ENCODE measurements around the gene NGFR.

NGFR gene, protein sequence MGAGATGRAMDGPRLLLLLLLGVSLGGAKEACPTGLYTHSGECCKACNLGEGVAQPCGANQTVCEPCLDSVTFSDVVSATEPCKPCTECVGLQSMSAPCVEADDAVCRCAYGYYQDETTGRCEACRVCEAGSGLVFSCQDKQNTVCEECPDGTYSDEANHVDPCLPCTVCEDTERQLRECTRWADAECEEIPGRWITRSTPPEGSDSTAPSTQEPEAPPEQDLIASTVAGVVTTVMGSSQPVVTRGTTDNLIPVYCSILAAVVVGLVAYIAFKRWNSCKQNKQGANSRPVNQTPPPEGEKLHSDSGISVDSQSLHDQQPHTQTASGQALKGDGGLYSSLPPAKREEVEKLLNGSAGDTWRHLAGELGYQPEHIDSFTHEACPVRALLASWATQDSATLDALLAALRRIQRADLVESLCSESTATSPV

DNA sequence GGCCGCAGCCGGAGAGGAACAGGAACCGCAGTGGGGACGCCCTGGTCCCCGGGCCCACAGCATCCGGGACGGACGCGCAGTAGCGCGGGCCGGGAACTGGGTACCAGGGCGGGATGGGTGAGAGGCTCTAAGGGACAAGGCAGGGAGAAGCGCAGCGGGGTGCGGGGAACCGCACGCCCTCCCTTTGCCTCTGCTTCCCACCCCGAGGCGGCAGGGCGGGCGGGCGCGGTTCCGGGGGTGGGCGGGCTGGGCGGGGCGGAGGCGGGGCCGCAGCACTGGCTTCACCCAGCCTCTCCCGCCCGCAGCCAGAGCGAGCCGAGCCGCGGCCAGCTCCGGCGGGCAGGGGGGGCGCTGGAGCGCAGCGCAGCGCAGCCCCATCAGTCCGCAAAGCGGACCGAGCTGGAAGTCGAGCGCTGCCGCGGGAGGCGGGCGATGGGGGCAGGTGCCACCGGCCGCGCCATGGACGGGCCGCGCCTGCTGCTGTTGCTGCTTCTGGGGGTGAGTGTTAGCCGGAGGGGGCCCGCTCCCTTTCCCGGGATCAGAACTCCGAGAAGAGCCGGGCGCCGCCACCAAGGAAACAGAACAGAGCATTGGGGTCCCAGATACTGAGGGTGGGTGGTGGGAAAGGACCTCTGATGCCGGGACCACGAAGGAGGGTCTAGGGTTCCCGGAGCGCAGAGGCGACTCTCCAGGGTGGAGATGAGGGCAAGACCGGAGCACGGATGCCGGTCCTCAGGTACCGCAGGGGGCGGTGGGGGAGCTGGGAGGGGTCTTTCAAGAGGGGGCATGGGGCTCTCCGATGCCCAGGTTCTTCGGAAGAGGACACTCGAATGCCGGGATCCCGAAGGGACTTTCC, at the start of gene NGFR:
Gene NGFR, plus strand, starts transcription at position 308 of the 856 bp plus-strand sequence. Its CDS starts 125 bp downstream, at position 433.
- Histone ChIP-seq H3K9me3 (ENCODE audit: control insufficient read depth, insufficient read depth, low read length) (no peaks in the 10 kb centered on the region), H3K27me3 (ENCODE audit: control insufficient read depth, insufficient read depth, low read length) (peaks cover 50% of the 10 kb centered on the region), H3K36me3 (ENCODE audit: control insufficient read depth, insufficient read depth, low read length) (no peaks in the 10 kb centered on the region), H3K9ac (ENCODE audit: low read depth, low read length) (no peak within 1 kb of the TSS), H3K4me3 (ENCODE audit: low read depth, low read length) (peak within 1 kb of the TSS; percentile 72), H3K4me1 (ENCODE audit: control insufficient read depth, insufficient read depth, low read length) (peaks cover 7% of the 10 kb centered on the region)

- Histone ChIP-seq H3K36me3 (ENCODE audit: control insufficient read depth, insufficient read depth, low read length) (no peaks in the 10 kb centered on the region), H3K9me3 (ENCODE audit: control insufficient read depth, insufficient read depth, low read length) (no peaks in the 10 kb centered on the region), H3K4me1 (ENCODE audit: control insufficient read depth, insufficient read depth, low read length) (no peaks in the 10 kb centered on the region)
These were observed 49.5 kb upstream of the NGFR start for GRCh38 chr17:49445591-49445990.

DNA sequence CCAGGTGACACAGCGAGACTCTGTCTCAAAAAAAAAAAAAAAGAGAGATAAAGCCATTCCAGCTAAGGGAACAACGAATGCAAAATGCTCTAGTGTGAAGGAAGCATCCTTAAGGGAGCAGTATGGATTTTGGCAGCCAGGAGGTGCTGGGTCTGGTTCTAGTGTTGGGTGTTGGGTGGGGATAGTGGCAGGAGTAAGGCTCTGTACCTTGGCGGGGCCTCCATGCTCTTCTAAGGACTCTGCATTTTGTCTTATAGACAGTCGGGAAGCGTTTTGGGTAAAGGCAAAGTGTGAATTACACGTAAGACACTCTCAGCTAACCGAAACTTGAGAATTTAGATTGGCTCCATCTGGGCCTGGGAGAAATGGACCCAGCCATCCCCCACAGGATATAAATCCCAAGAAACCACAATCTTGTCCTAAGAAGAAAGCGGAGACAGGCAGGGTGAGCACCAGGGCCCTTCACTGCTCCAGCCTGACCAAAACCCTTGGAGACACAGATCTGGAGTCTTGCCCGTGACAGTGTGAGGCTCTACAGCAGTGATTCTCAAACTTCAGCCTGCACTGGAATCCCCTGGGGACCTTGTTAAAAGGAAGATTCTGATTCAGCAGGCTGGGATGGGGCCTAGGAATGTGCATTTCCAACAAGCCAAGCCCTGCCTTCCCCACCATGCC, 47.3 kb upstream of the NGFR start:
- H3K27me3 ChIP-seq (ENCODE audit: control insufficient read depth, insufficient read depth, low read length): no peaks in the 10 kb centered on the region
- H3K9me3 ChIP-seq (ENCODE audit: control insufficient read depth, insufficient read depth, low read length): no peaks in the 10 kb centered on the region
- H3K4me3 ChIP-seq (ENCODE audit: low read depth, low read length): no peak overlapping the region
- no peaks in the 10 kb centered on the region for H3K36me3 ChIP-seq (ENCODE audit: control insufficient read depth, insufficient read depth, low read length)
- no peak overlapping the region for H3K9ac ChIP-seq (ENCODE audit: low read depth, low read length)
- H3K4me1 ChIP-seq (ENCODE audit: control insufficient read depth, insufficient read depth, low read length): no peaks in the 10 kb centered on the region

More at GRCh38 chr17:49445591-49445990, 49.5 kb upstream of the NGFR start:
- Histone ChIP-seq H3K9ac (ENCODE audit: low read depth, low read length) (no peak overlapping the region), H3K27me3 (ENCODE audit: control insufficient read depth, insufficient read depth, low read length) (peaks cover 3% of the 10 kb centered on the region), H3K4me3 (ENCODE audit: low read depth, low read length) (no peak overlapping the region)

DNA sequence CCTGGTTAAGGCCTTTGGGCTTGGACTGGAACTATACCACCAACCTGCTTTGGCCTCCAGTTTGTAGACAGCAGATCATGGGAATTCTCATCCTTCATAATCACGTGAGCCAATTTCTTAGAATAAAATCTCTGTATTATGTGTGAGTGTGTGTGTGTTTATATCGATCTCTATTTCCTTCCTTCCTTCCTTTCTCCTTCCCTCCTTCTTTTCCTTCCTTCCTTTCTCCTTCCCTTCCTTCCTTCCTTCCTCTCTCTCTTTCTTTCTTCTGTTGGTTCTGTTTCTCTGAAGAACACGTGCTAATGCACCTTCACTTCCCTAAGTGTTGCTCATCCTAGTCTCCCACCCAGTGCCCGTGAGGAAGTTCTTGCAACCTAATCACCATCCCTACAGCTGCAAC, 44.9 kb upstream of the NGFR start:
- Histone ChIP-seq H3K4me1 (ENCODE audit: control insufficient read depth, insufficient read depth, low read length) (peaks cover under 1% of the 10 kb centered on the region), H3K36me3 (ENCODE audit: control insufficient read depth, insufficient read depth, low read length) (no peaks in the 10 kb centered on the region), H3K9me3 (ENCODE audit: control insufficient read depth, insufficient read depth, low read length) (no peaks in the 10 kb centered on the region), H3K4me3 (ENCODE audit: low read depth, low read length) (no peak overlapping the region), H3K9ac (ENCODE audit: low read depth, low read length) (no peak overlapping the region), H3K27me3 (ENCODE audit: control insufficient read depth, insufficient read depth, low read length) (no peaks in the 10 kb centered on the region)

DNA sequence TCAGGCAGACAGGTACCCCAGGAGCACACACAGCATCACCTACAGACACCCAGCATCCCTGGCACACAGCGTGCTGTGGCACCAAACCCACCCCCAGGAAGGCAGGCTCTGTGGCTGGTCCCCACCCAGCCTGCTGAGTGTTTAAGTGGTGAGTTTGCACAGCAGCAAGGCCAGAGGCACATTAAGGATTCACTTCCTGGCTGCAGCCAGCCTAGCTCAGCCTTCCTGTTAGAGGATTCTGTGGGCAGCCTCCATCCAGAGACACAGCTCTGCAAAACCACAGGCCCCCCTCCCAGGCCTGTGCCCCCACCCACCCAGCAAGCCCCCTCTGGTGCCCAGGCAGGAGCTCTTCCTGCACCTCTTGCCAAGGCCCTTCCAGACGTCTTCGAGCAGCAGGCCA, 44.4 kb upstream of the NGFR start:
- Histone ChIP-seq H3K36me3 (ENCODE audit: control insufficient read depth, insufficient read depth, low read length) (no peaks in the 10 kb centered on the region), H3K4me3 (ENCODE audit: low read depth, low read length) (no peak overlapping the region), H3K4me1 (ENCODE audit: control insufficient read depth, insufficient read depth, low read length) (peaks cover 2% of the 10 kb centered on the region), H3K9ac (ENCODE audit: low read depth, low read length) (no peak overlapping the region), H3K27me3 (ENCODE audit: control insufficient read depth, insufficient read depth, low read length) (no peaks in the 10 kb centered on the region), H3K9me3 (ENCODE audit: control insufficient read depth, insufficient read depth, low read length) (no peaks in the 10 kb centered on the region)

GRCh38 chr17:49452201-49452600, 42.9 kb upstream of the NGFR start:
- no peaks in the 10 kb centered on the region for H3K27me3 ChIP-seq (ENCODE audit: control insufficient read depth, insufficient read depth, low read length)
- peaks cover 2% of the 10 kb centered on the region for H3K4me1 ChIP-seq (ENCODE audit: control insufficient read depth, insufficient read depth, low read length)
- H3K4me3 ChIP-seq (ENCODE audit: low read depth, low read length): no peak overlapping the region
- no peaks in the 10 kb centered on the region for H3K9me3 ChIP-seq (ENCODE audit: control insufficient read depth, insufficient read depth, low read length)
- H3K9ac ChIP-seq (ENCODE audit: low read depth, low read length): no peak overlapping the region
- H3K36me3 ChIP-seq (ENCODE audit: control insufficient read depth, insufficient read depth, low read length): no peaks in the 10 kb centered on the region

DNA sequence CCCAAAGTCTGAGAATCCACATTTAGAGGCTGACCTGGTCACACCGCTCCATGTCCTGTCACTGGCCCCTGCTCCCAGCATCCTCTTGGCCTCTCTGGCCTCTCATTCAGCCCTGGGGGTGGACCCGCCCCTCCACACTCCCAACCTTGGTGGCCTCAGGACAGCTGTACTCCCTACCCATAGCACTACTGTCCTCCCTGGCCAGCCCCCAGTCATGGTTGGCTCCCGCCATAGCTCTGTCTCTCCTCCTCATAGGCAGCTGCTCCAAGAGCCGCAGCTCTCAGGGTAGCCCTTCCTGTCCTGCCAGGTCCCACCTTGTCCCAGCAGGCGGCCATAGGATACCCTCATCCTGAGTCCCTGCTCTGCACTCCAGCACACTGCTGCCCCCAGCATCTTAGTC, 42.4 kb upstream of the NGFR start:
- peaks cover 2% of the 10 kb centered on the region for H3K4me1 ChIP-seq (ENCODE audit: control insufficient read depth, insufficient read depth, low read length)
- H3K9ac ChIP-seq (ENCODE audit: low read depth, low read length): no peak overlapping the region

GRCh38 chr17:49454050-49454449, 41.0 kb upstream of the NGFR start:
- Histone ChIP-seq H3K36me3 (ENCODE audit: control insufficient read depth, insufficient read depth, low read length) (no peaks in the 10 kb centered on the region), H3K27me3 (ENCODE audit: control insufficient read depth, insufficient read depth, low read length) (no peaks in the 10 kb centered on the region), H3K4me1 (ENCODE audit: control insufficient read depth, insufficient read depth, low read length) (peaks cover 2% of the 10 kb centered on the region), H3K9ac (ENCODE audit: low read depth, low read length) (no peak overlapping the region), H3K4me3 (ENCODE audit: low read depth, low read length) (no peak overlapping the region), H3K9me3 (ENCODE audit: control insufficient read depth, insufficient read depth, low read length) (no peaks in the 10 kb centered on the region)

More for the DNA sequence above, 42.4 kb upstream of the NGFR start:
- Histone ChIP-seq H3K36me3 (ENCODE audit: control insufficient read depth, insufficient read depth, low read length) (no peaks in the 10 kb centered on the region), H3K27me3 (ENCODE audit: control insufficient read depth, insufficient read depth, low read length) (no peaks in the 10 kb centered on the region), H3K9me3 (ENCODE audit: control insufficient read depth, insufficient read depth, low read length) (no peaks in the 10 kb centered on the region), H3K4me3 (ENCODE audit: low read depth, low read length) (no peak overlapping the region)

- Histone ChIP-seq H3K9ac (ENCODE audit: low read depth, low read length) (no peak overlapping the region), H3K36me3 (ENCODE audit: control insufficient read depth, insufficient read depth, low read length) (no peaks in the 10 kb centered on the region), H3K27me3 (ENCODE audit: control insufficient read depth, insufficient read depth, low read length) (no peaks in the 10 kb centered on the region)
These were observed 39.7 kb upstream of the NGFR start for GRCh38 chr17:49455272-49455861.

GRCh38 chr17:49456183-49456965, 38.7 kb upstream of the NGFR start:
- H3K36me3 ChIP-seq (ENCODE audit: control insufficient read depth, insufficient read depth, low read length): no peaks in the 10 kb centered on the region
- no peaks in the 10 kb centered on the region for H3K27me3 ChIP-seq (ENCODE audit: control insufficient read depth, insufficient read depth, low read length)
- no peaks in the 10 kb centered on the region for H3K9me3 ChIP-seq (ENCODE audit: control insufficient read depth, insufficient read depth, low read length)
- H3K4me3 ChIP-seq (ENCODE audit: low read depth, low read length): no peak overlapping the region
- no peak overlapping the region for H3K9ac ChIP-seq (ENCODE audit: low read depth, low read length)
- H3K4me1 ChIP-seq (ENCODE audit: control insufficient read depth, insufficient read depth, low read length): peaks cover 4% of the 10 kb centered on the region

More at GRCh38 chr17:49455272-49455861, 39.7 kb upstream of the NGFR start:
- H3K4me3 ChIP-seq (ENCODE audit: low read depth, low read length): no peak overlapping the region
- no peaks in the 10 kb centered on the region for H3K9me3 ChIP-seq (ENCODE audit: control insufficient read depth, insufficient read depth, low read length)
- peaks cover 4% of the 10 kb centered on the region for H3K4me1 ChIP-seq (ENCODE audit: control insufficient read depth, insufficient read depth, low read length)

All from iPS-15b (cell line).